Stomach smooth muscle (tissue), 2 donors: Measurements from ENCODE around the gene RPL22.
A peak's percentile ranks its signal among the peaks of the same experiment; 100 is the strongest.

Source experiments
- H3K27ac ChIP-seq: one replicate; pipeline ENCODE4 v1.7.0; 2013; ENCODE audit warnings: mild to moderate bottlenecking, low read length, inconsistent platforms
- H3K27me3 ChIP-seq, 2 donors: one replicate each; pipeline ENCODE4 v1.7.0; 2013; ENCODE audit warnings: low read length in 2 of 2; ENCODE audit not compliant: insufficient read depth in 2 of 2, control insufficient read depth in 1 of 2
- H3K36me3 ChIP-seq, 2 donors: one replicate each; pipeline ENCODE4 v1.7.0; 2013; ENCODE audit warnings: low read length in 2 of 2; ENCODE audit not compliant: control insufficient read depth in 2 of 2, insufficient read depth in 2 of 2
- H3K4me1 ChIP-seq: one replicate; pipeline ENCODE4 v1.7.0; 2013; ENCODE audit warnings: low read length; ENCODE audit not compliant: control insufficient read depth, insufficient read depth
- H3K4me3 ChIP-seq, 2 donors: one replicate each; pipeline ENCODE4 v1.7.0; 2013; ENCODE audit warnings: low read length in 2 of 2
- H3K9ac ChIP-seq, 2 donors: one replicate each; pipeline ENCODE4 v1.7.0; 2013; ENCODE audit warnings: low read length in 2 of 2, mild to moderate bottlenecking in 1 of 2
- H3K9me3 ChIP-seq, 2 donors: one replicate each; pipeline ENCODE4 v1.7.0; 2013; ENCODE audit warnings: low read length in 2 of 2; ENCODE audit not compliant: control insufficient read depth in 2 of 2
- donor health status: healthy.
- donor health status: Pancreatic carcinoma.

Gene RPL22

DNA sequence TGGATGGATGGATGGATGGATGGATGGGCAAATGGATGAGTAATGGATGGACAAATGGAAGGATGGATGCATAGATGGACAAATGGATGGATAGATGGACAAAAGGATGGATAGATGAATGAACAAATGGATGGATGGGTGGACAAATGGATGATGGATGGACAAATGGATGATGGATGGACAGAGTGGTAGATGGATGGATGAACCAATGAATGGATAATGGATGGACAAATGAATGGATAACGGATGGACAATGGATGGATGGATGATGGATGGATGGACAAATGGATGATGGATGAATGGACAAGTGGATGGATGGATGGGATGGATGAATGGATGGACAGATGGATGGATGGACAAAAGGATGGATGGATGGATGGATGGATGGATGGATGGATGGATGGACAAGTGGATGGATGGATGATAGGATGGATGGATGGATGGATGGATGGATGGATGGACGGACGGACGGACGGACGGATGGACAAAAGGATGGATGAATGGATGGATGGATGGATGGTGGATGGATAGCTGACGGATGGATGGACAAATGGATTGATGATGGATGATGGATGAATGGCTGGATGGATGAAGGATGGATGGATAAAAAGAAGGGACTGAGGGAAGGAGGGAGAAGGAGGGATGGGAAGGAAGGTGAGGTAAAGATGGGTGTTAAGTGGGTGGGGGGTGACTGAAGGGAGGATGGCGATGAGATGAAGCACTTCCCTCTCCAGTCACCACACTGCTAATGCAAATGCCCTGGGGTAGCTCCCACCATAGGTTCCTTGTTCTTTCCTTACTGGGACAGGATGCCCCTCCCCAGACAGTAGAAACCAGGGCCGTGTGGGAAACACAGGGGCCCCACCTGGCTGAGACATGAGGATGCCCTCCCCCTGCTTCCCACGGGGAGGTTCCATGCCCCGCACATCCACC, 49.1 kb downstream of the RPL22 start:
- peaks cover 10% of the 10 kb centered on the region for H3K4me1 ChIP-seq
- H3K27me3 ChIP-seq = peaks cover 15 to 17% of the 10 kb centered on the region in 2 donors
- no peaks in the 10 kb centered on the region for H3K36me3 ChIP-seq
- no peak overlapping the region for H3K4me3 ChIP-seq
- H3K9me3 ChIP-seq = no peaks in the 10 kb centered on the region
- H3K27ac ChIP-seq = no peak overlapping the region
- H3K9ac ChIP-seq = no peak overlapping the region

DNA sequence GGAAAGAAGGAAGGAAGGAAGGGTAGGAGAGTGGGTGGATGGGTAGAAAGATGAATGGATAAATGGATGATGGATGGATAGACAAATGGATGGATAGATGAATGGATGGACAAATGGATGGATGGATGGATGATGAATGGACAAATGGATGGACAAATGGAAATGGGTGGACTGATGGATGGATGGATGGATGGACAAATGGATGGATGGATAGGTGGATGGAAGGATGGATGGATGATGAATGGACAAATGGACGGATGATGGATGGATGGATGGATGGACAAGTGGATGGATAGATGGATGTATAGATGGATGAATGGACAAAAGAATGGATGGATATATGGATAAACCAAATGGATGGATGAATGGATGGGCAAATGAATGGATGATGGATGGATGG, 49.8 kb downstream of the RPL22 start:
- H3K36me3 ChIP-seq = no peaks in the 10 kb centered on the region
- H3K27ac ChIP-seq = no peak overlapping the region
- no peaks in the 10 kb centered on the region for H3K9me3 ChIP-seq
- no peak overlapping the region for H3K4me3 ChIP-seq
- H3K9ac ChIP-seq = no peak overlapping the region
- H3K4me1 ChIP-seq = peaks cover 10% of the 10 kb centered on the region
- H3K27me3 ChIP-seq = peaks cover 15 to 17% of the 10 kb centered on the region in 2 donors

DNA sequence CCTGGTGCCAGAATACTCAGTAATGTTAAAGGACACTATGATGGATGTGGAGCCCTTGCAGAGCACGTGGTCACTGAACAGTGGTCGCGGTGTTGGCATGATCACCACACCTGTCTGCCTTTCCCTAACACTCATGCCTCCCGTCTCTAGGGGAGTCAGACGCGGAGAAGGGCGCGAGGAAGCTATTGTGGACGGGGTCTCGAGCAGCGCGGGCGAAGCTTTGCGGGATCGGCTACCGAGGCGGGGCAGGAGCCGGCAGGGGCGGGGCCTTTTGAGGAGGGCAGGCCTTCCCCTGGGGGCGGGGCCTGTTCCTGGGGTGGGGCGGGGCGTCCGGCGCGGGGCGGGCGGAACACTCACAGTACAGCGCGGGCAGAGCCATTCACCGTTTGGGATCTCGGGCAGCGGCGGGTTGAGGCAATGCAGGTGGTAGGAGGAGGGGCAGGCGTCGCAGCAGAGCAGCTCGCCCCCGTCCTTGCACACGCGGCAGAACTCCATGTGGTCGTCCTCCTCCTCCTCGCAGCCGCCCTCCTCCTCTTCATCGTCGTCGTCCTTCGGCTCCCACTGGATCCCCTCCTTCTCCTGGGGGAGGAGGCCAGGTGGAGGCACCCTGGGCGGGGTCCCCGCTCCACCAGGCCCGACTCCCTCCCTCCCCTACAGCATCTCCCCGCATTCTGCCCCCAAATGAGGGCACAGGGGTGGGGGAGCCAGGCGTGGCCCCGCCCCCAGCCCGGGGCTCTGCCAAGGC, 50.7 kb downstream of the RPL22 start:
- H3K9ac ChIP-seq = no peak overlapping the region
- H3K9me3 ChIP-seq = no peaks in the 10 kb centered on the region
- H3K4me3 ChIP-seq = peak overlapping the region; percentile 31 to 62
- peaks cover 15 to 17% of the 10 kb centered on the region in 2 donors for H3K27me3 ChIP-seq
- no peak overlapping the region for H3K27ac ChIP-seq
- no peaks in the 10 kb centered on the region for H3K36me3 ChIP-seq
- peaks cover 10% of the 10 kb centered on the region for H3K4me1 ChIP-seq

DNA sequence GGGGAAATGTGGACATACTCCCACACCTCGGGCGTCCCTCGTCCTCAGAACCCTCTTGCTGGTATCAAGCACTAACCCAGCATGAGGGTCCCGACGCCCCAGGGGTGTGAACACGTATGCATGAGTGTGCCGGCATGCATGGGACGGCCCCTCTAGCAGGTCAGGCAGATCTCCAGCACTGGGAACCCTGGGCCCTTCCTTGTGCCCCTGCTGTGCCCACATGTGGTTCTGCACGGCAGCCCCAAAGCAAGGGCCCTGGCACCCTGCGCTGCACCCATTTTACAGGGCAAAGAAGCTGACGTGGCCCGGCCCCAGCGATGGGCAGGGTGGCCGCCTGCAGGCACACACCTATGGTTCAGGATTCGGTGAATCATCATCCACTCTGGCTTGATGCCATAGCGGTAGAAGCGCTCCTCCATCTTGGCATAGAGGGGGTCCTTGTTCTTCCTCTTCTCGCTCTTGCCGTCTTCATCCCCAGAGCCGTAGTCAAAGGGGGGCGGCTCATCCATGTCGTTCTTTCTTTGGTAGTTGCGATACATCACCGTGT, 53.5 kb downstream of the RPL22 start:
- Histone ChIP-seq H3K9ac (no peak overlapping the region), H3K27me3 (peaks cover 15 to 17% of the 10 kb centered on the region in 2 donors), H3K4me1 (peaks cover 10% of the 10 kb centered on the region), H3K4me3 (no peak overlapping the region), H3K9me3 (no peaks in the 10 kb centered on the region), H3K27ac (no peak overlapping the region), H3K36me3 (no peaks in the 10 kb centered on the region)

DNA sequence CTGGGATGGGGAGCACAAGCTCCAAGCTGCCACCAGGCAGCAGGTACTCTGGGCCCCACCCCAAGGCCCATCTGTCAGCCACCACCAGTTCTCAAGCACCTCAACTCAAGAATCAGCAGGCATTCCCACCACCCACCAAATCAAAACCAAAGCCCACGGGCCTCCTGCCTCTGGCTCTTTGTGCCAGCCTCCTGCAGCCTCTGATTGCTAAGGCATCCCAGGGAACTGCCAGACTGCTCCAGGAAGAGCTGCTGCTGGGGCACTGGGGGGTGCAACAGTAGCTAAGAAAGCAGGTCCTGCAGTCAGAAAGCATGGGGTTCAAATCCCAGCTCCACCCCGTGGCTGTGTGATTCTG, 54.0 kb downstream of the RPL22 start:
- Histone ChIP-seq H3K27ac (no peak overlapping the region), H3K9me3 (no peaks in the 10 kb centered on the region), H3K4me3 (no peak overlapping the region), H3K36me3 (no peaks in the 10 kb centered on the region), H3K9ac (no peak overlapping the region), H3K27me3 (peaks cover 15 to 17% of the 10 kb centered on the region in 2 donors), H3K4me1 (peaks cover 10% of the 10 kb centered on the region)

DNA sequence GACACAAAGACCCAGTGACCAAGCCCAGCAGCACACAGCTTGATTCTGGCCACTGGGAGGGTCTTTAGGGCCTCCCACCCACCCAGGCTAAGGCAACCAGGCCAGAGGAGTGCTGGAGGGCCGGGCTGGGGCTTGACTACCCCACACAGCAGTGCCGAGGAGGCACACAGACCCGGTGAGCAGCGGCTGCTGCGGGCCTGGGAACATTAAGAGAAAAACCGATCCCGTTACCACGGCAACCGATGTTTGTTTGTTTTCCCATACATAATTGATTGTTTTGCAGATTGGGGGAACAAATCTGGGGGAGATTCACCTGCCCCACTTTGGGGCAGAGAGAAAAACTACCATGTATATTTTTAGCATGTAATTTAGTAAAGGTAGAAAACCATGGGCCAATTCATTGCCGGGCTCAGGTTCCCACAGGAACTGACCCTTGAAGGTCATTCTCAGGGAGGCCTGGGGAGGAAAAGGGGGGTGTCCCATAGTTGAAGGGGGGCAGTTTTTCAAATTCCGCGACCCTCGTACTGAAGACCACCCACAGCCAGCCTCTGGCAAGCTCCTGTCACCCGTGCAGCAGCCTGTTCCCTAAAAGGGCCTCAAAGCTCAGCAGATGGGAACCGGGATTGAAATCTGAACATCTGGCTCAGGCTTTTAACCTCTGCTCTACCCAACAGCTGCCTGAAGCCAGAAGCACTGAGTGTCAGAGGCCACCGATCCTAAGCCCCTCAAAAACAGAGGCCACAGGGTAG, 54.6 kb downstream of the RPL22 start:
- Histone ChIP-seq H3K27me3 (peaks cover 15 to 17% of the 10 kb centered on the region in 2 donors), H3K4me1 (peaks cover 10% of the 10 kb centered on the region), H3K9me3 (no peaks in the 10 kb centered on the region), H3K27ac (no peak overlapping the region), H3K9ac (no peak overlapping the region), H3K36me3 (no peaks in the 10 kb centered on the region), H3K4me3 (no peak overlapping the region)

DNA sequence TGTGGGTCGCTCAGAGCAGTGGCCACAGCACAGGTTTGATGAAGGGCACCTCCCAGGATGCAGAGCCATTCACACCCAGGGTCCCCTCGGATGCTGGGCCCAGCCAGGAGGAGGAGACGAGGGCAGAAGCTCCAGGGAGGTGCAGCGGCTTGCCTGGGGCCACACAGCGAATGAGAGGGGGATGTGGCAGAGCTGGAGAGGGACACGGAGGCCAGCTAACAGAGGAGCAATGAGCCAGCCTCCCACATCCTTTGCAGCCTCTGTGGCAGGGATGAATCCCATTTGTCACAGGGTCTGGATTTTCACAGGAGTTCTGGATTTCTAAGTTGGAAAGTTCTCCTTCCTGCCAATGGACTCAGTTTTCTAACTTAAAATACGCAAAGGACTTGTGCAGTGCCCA, 55.2 kb downstream of the RPL22 start:
- Histone ChIP-seq H3K27ac (no peak overlapping the region), H3K4me3 (no peak overlapping the region), H3K9ac (no peak overlapping the region), H3K9me3 (no peaks in the 10 kb centered on the region), H3K27me3 (peaks cover 15 to 17% of the 10 kb centered on the region in 2 donors), H3K4me1 (peaks cover 9% of the 10 kb centered on the region), H3K36me3 (no peaks in the 10 kb centered on the region)

DNA sequence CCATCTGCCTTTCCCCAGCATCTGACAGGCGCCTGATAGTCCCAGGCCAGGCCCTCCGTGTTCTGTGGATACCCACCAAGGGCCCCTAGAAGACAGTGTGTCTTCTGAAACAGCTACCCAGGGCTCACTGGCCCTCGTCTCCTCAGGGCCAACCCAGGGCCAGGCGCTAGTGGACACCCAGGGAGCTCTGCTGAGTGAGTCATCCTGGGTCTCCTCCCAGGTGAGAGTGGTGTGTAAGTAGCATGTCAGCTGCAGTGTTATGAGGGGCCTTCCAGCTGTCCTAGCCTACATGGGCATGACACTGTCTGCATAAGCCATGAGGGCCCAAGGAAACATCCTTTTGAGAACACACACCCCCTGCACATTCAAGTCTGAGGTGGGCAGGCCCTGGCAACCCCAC, 56.0 kb downstream of the RPL22 start:
- no peaks in the 10 kb centered on the region for H3K36me3 ChIP-seq
- peaks cover 3% of the 10 kb centered on the region for H3K4me1 ChIP-seq
- H3K9me3 ChIP-seq = no peaks in the 10 kb centered on the region
- no peak overlapping the region for H3K27ac ChIP-seq
- peaks cover 13 to 15% of the 10 kb centered on the region in 2 donors for H3K27me3 ChIP-seq
- H3K9ac ChIP-seq = no peak overlapping the region
- no peak overlapping the region for H3K4me3 ChIP-seq

DNA sequence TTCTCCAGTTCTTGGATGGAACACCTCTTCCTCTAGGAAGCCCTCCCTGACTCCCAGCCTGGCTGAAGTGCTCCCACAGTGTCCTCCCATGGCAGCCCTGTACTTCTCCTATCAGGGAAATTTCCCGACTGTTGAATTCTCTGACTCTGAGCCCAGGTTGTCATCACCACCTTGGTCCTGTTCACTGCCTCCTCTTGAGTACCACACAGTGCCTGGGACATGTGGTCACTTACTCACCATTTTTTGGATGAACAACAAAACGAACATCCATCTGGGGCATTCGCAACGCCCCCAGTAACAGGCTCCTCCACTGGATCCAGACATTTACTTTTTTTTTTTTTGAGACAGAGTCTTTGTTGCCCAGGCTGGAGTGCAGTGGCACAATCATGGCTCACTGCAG, 56.7 kb downstream of the RPL22 start:
- H3K9me3 ChIP-seq = no peaks in the 10 kb centered on the region
- no peak overlapping the region for H3K4me3 ChIP-seq
- H3K4me1 ChIP-seq = no peaks in the 10 kb centered on the region
- no peak overlapping the region for H3K9ac ChIP-seq
- H3K27me3 ChIP-seq = peaks cover 6 to 10% of the 10 kb centered on the region in 2 donors
- no peak overlapping the region for H3K27ac ChIP-seq
- H3K36me3 ChIP-seq = no peaks in the 10 kb centered on the region

DNA sequence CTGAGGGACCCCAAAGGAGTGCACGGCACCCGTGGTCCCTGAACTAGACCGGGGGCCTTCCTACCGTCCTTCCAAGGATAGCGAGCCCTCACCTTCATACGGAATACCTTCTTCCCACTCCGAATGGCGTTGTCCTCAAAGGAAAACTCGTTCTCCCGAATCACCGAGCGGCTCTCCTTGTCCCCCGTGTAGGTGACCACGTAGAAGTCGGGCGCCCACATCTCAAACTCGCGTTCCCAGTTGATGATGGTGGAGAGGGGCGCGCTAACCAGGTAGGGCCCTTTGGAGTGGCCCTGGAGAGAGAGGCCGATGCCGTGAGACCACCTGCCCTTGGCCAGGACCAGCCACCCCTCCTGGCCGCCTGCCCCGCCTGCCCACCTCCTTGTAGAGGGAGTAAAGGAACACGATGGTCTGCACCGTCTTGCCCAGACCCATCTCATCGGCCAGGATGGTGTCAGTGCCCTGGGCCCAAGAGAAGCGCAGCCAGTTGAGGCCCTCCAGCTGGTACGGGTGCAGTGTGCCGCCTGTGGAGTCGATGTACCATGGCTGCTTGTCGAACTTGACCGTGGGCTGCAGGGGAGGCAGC, 57.3 kb downstream of the RPL22 start:
- Histone ChIP-seq H3K4me1 (no peaks in the 10 kb centered on the region), H3K36me3 (no peaks in the 10 kb centered on the region), H3K9ac (no peak overlapping the region), H3K4me3 (no peak overlapping the region), H3K27me3 (peaks cover under 1 to 7% of the 10 kb centered on the region in 2 donors), H3K9me3 (no peaks in the 10 kb centered on the region), H3K27ac (no peak overlapping the region)
